GM10266 (cell line): ENCODE data around the gene CHST12.

ENCODE experiments used
- DNase-seq: peaks from one replicate; pipeline ENCODE4 v3.0.0; 2012; ENCODE audit errors: extremely low spot score
- TF ChIP-seq, protein P1 (sequence below): IDR thresholded peaks from 2 replicates; pipeline ENCODE4 v1.5.1; 2012; ENCODE audit warnings: mild to moderate bottlenecking, low read depth; ENCODE audit not compliant: control insufficient read depth, insufficient read depth; ENCODE audit errors: missing control alignments

Gene CHST12

DNA sequence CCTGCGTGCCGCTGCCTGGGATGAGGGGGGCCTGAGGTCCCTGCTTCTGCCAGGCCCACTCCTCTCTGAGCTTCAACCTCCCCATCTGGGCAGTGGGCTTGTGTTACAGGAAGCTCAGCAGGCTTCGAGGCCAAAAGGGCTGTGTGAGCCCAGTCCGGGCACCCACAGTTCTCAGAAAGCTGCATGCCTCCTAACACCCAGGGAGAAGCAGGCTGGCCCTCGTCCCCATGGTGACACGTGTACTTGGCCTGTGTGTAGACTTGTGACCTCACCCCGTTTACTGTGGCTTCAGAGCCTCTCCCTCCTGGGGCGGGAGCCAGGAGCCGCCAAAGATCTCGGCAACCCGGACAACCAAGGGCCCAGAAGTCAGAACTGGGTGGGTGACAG lies 75.0 kb downstream of the CHST12 start:
- no peak for DNase-seq
- TF ChIP-seq, protein P1, sequence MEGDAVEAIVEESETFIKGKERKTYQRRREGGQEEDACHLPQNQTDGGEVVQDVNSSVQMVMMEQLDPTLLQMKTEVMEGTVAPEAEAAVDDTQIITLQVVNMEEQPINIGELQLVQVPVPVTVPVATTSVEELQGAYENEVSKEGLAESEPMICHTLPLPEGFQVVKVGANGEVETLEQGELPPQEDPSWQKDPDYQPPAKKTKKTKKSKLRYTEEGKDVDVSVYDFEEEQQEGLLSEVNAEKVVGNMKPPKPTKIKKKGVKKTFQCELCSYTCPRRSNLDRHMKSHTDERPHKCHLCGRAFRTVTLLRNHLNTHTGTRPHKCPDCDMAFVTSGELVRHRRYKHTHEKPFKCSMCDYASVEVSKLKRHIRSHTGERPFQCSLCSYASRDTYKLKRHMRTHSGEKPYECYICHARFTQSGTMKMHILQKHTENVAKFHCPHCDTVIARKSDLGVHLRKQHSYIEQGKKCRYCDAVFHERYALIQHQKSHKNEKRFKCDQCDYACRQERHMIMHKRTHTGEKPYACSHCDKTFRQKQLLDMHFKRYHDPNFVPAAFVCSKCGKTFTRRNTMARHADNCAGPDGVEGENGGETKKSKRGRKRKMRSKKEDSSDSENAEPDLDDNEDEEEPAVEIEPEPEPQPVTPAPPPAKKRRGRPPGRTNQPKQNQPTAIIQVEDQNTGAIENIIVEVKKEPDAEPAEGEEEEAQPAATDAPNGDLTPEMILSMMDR: no peak

DNA sequence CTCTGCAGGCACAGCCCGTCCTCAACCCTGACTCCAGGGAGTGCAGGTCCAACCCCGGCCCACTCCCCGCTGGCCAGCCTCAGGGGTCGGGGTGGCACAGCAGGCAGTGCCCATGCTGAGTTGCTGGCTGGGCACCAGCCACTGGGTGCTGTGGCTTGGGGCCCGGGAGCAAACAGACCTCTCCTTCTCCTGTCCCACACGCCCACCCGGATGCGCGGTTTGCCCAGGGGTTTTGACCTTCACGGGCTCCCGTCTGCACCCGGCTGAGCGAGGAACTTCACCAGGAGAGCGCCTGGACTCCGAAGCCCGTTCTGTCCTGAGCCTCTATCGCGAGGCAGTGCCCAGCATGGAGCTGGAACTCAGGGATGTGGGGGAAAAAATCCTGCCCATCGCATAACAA lies 75.4 kb downstream of the CHST12 start:
- no peak for DNase-seq
- TF ChIP-seq, protein P1: no peak

DNA sequence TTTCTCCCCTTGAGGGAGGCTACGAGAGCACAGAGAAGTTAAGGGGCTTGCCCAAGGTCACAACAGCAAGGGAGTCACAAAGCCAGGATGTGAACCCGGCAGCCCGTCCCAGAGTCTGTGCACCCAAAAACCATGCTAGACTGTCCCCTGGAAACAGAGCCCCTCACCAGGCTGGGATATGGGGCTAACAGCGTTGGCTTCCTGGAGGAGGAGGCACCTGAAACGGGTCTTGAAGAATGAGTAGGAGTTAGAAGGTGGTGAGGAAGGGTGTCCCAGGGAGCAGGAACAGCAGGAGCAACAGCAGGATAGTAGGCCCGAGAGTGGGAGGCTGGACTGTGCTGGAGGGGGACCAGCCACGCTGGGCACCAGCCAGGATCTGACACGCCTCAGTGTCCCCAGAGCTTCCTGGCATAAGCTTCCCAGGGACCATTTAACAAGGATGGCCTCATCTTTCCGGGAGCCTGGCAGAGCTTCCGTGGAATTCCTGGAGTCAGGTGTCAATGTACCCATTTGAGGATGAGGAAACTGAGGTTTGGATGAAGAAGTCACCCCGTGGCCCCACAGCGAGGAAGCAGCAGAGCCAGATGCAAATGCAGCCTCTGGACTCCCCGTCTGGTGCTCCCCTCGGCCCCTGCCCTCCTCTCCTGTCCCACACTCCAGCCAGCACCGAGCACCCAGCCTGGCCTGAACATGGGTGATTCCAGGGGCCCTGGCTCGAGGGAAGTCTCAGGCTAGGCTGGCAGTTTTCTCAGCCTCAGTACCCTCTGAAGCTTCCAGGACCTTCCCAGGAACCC lies 76.1 kb downstream of the CHST12 start:
- TF ChIP-seq, protein P1: no peak
- DNase-seq: no peak

DNA sequence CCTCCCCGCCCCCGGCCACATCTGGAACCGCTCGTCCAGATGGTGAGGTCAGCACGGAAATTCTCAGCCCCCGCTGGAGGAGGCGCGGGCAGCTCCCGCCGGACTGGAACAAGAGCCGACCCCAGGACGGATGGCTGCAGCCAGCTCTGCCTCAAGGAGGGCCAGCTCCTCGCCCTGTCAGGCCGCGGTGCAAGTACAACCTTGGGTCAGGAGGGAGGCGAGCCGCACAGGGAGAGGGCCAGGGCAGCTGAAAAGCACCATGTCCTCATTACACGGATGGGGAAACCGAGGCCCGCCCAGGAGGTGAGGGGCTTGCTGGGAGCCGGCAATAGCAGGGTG lies 76.6 kb downstream of the CHST12 start:
- TF ChIP-seq, protein P1: no peak
- no peak for DNase-seq

DNA sequence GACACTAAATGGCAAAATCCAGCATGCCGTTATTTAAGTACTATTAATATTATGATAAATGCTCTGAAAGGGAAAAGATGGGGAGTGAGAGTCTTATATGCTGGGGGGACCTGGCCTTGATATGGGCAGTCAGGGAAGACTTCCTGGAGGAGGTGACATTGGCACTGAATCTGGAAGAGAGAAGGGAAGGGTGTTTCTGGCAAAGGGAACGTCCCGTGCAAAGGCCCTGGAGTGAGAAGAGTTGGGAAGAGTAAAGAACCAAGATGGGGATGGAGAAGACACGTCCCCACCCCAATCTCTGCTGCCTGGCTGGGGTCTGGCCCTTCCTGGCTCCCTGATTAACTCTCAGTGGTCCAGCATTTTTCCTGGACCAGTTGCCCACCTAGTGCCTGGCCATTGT lies 77.8 kb downstream of the CHST12 start:
- no peak for DNase-seq
- TF ChIP-seq, protein P1: no peak

DNA sequence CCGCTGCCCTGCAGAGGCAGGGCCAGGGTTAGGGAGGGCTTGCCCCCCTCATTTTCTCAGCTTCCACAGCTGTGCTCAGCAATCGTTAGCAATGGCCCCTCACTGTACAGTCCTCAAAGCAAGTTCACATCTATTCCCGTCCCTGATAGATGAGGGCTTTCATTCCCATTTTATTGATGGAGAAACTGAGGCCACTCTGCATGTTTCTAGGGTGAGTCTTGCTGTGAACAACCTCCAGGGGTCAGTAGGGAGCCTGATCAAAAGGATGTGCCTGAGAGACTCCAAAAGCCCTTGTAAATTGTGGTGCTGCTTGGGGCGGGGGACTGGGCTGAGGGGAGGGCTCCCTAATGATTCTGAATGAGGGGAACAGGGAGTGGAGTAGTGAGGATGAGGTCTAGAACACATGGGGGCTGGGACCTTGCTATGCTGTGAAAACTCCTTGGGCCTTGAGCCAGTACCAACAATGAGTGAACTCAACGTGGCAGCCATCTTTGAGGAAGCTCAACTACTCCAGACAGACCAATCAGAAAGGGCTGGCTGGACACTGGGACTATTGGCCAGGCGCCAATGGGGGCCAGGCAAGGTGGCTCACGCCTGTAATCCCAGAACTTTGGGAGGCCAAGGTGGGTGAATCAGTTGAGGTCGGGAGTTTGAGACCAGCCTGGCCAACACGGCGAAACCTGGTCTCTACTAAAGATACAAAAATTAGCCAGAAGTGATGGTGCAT lies 79.5 kb downstream of the CHST12 start:
- no peak for DNase-seq
- TF ChIP-seq, protein P1: no peak

DNA sequence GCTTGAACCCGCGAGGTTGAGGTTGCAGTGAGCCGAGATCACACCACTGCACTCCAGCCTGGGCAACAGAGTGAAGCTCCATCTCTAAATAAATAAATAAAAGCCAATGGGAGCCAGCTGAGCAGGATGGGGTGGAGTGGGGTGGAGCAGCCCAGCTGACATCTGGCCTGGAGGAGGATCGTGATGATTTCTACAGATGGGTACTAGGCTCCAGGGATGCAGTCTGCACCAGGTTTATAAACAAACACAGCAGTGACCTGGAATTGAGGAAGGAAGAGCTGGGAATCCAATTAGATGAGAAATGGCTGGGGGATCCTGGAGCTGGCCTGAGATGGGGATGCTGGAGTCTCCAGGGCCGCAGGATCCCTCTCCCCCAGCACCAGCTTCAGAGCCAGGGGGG lies 80.1 kb downstream of the CHST12 start:
- TF ChIP-seq, protein P1: no peak
- DNase-seq: no peak
